ENCODE measurements around the gene EPAS1.

Gene EPAS1

GRCh38 chr2:46283693-46284092 lies 13.5 kb upstream of the EPAS1 start:
- no peak overlapping the region for H3K27ac ChIP-seq (ENCODE audit: poor library complexity, severe bottlenecking)
- ATAC-seq (ENCODE audit: low read depth) (no peak), DNase-seq (ENCODE audit: low spot score) (no peak)
- H3K9me3 ChIP-seq (ENCODE audit: severe bottlenecking): no peaks in the 10 kb centered on the region
- no peaks in the 10 kb centered on the region for H3K36me3 ChIP-seq (ENCODE audit: low read depth)
- no peaks in the 10 kb centered on the region for H3K27me3 ChIP-seq (ENCODE audit: insufficient read depth, poor library complexity, severe bottlenecking)
- TF ChIP-seq CTCF (IDR thresholded peaks at IDR 0.05; ENCODE audit: poor library complexity, severe bottlenecking): no peak
- no peak overlapping the region for H3K4me3 ChIP-seq (ENCODE audit: severe bottlenecking)
- H3K4me1 ChIP-seq (ENCODE audit: insufficient read depth, poor library complexity, severe bottlenecking): no peaks in the 10 kb centered on the region

- TF ChIP-seq CTCF (IDR thresholded peaks at IDR 0.05; ENCODE audit: poor library complexity, severe bottlenecking): no peak
- ATAC-seq (ENCODE audit: low read depth): no peak
These were observed 12.9 kb upstream of the EPAS1 start for GRCh38 chr2:46284260-46284659.

DNA sequence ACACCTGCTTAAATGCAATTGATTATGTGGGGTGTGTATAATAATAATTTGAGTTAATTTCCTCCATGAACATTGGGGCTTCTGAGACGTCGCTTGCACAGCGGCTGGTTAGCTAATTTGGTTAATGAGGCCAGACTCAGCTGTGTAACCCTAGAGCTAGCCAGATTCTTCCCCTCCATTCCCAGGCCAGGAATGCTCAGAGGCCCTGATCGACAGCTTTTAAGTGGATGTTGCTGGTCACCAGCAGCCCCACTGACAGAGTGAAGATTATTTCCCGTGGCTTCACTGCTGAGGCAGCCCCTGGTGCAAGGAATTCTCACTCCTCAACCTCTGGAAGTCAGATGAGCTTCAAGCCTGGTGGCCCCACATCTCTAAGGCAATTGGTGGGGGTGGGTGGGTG lies 12.4 kb upstream of the EPAS1 start:
- no peak for ATAC-seq (ENCODE audit: low read depth)
- H3K4me1 ChIP-seq (ENCODE audit: insufficient read depth, poor library complexity, severe bottlenecking): no peaks in the 10 kb centered on the region
- no peaks in the 10 kb centered on the region for H3K36me3 ChIP-seq (ENCODE audit: low read depth)
- TF ChIP-seq CTCF (IDR thresholded peaks at IDR 0.05; ENCODE audit: poor library complexity, severe bottlenecking): no peak
- peaks cover 2% of the 10 kb centered on the region for H3K9me3 ChIP-seq (ENCODE audit: severe bottlenecking)
- DNase-seq (ENCODE audit: low spot score): no peak
- no peak overlapping the region for H3K4me3 ChIP-seq (ENCODE audit: severe bottlenecking)
- no peaks in the 10 kb centered on the region for H3K27me3 ChIP-seq (ENCODE audit: insufficient read depth, poor library complexity, severe bottlenecking)
- H3K27ac ChIP-seq (ENCODE audit: poor library complexity, severe bottlenecking): no peak overlapping the region

More at GRCh38 chr2:46284260-46284659, 12.9 kb upstream of the EPAS1 start:
- no peak overlapping the region for H3K4me3 ChIP-seq (ENCODE audit: severe bottlenecking)
- DNase-seq (ENCODE audit: low spot score): no peak
- H3K36me3 ChIP-seq (ENCODE audit: low read depth): no peaks in the 10 kb centered on the region
- no peak overlapping the region for H3K27ac ChIP-seq (ENCODE audit: poor library complexity, severe bottlenecking)
- H3K4me1 ChIP-seq (ENCODE audit: insufficient read depth, poor library complexity, severe bottlenecking): no peaks in the 10 kb centered on the region
- no peaks in the 10 kb centered on the region for H3K27me3 ChIP-seq (ENCODE audit: insufficient read depth, poor library complexity, severe bottlenecking)
- peaks cover 2% of the 10 kb centered on the region for H3K9me3 ChIP-seq (ENCODE audit: severe bottlenecking)

DNA sequence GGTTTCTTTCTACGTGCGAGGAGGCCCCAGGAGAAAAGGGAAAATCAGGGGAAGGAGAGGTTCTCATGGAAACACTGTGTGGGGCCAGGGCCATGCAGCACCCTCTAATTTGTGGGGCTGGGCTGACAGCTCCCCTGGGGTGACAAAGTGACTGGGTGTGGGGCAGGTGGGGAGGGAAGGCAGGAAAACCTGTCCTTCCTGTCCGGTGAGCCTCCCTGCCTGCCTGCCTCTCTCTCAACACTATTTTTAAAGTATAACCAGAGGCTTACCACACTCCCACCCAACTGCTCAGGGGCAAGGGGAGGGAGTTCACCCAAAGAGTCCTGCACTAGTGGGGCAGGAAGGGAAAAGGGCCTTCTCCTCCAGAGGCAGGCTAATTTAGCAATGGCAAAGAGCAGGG lies 10.5 kb upstream of the EPAS1 start:
- no peak for ATAC-seq (ENCODE audit: low read depth)

More for the DNA sequence above, 10.5 kb upstream of the EPAS1 start:
- no peaks in the 10 kb centered on the region for H3K4me1 ChIP-seq (ENCODE audit: insufficient read depth, poor library complexity, severe bottlenecking)
- H3K9me3 ChIP-seq (ENCODE audit: severe bottlenecking): peaks cover 2% of the 10 kb centered on the region
- H3K36me3 ChIP-seq (ENCODE audit: low read depth): no peaks in the 10 kb centered on the region
- no peak for DNase-seq (ENCODE audit: low spot score)
- TF ChIP-seq CTCF (IDR thresholded peaks at IDR 0.05; ENCODE audit: poor library complexity, severe bottlenecking): no peak
- H3K27me3 ChIP-seq (ENCODE audit: insufficient read depth, poor library complexity, severe bottlenecking): no peaks in the 10 kb centered on the region
- H3K27ac ChIP-seq (ENCODE audit: poor library complexity, severe bottlenecking): no peak overlapping the region
- H3K4me3 ChIP-seq (ENCODE audit: severe bottlenecking): no peak overlapping the region

Data from RWPE2 (cell line).